IMR-90 (cell line): Measurements from ENCODE around the gene USP36. TPM values are rescaled to one million over a fixed set of nuclear protein-coding genes. Genes with fewer than 3 reads are reported as not detected.

ENCODE experiments used
- ATAC-seq: fragments of 200-7000 bp; cut with Tn5 transposase; 2 replicates; pipeline ENCODE4 v1.9.1; 2020; ENCODE audit warnings: low read depth, mild to moderate bottlenecking, moderate library complexity
- BruUV-seq: library from RNA; stranded (reverse); fragments of 400-500 nt; replicated peaks from 2 replicates; lab custom pipeline; 2021; lab: Mats Ljungman, UMichigan
- CTCF ChIA-PET: fragments of 300-600 bp; formaldehyde crosslinking; extraction: SDS; loops from one replicate; lab custom pipeline; 2021; ENCODE audit warnings: antibody characterized with exemption; lab: Yijun Ruan, JAX
- POLR2A ChIA-PET: fragments of 300-600 bp; sonication (Branson Sonifier 250); formaldehyde crosslinking; loops from one replicate; lab custom pipeline; 2022; ENCODE audit warnings: antibody characterized with exemption; ENCODE audit not compliant: unreplicated experiment; lab: Charles Lee
- DNase-seq: peaks from one replicate; pipeline ENCODE4 v3.0.0; 2013
- H2AFZ ChIP-seq: replicated peaks from 2 replicates; pipeline ENCODE3; 2013; ENCODE audit warnings: low read length, mild to moderate bottlenecking; ENCODE audit not compliant: poor library complexity
- H2AK5ac ChIP-seq: 2 replicates; pipeline ENCODE4 v1.6.1; 2013; ENCODE audit warnings: low read depth, low read length, inconsistent platforms
- H2AK9ac ChIP-seq: replicated peaks from 2 replicates; pipeline ENCODE3; 2013; ENCODE audit warnings: mild to moderate bottlenecking, low read depth, low read length, moderate library complexity; ENCODE audit not compliant: poor library complexity
- H2BK120ac ChIP-seq: 2 replicates; pipeline ENCODE4 v1.6.1; 2013; ENCODE audit warnings: low read depth, low read length, inconsistent platforms
- H2BK15ac ChIP-seq: 3 replicates; pipeline ENCODE4 v1.6.1; 2013; ENCODE audit warnings: low read depth, low read length, inconsistent platforms
- H2BK20ac ChIP-seq: 2 replicates; pipeline ENCODE4 v1.6.1; 2013; ENCODE audit warnings: low read depth, mild to moderate bottlenecking, inconsistent platforms, low read length, moderate library complexity
- H2BK5ac ChIP-seq: 2 replicates; pipeline ENCODE4 v1.6.1; 2013; ENCODE audit warnings: mild to moderate bottlenecking, low read depth, low read length, inconsistent platforms; ENCODE audit not compliant: poor library complexity, severe bottlenecking
- H3K14ac ChIP-seq: replicated peaks from 2 replicates; pipeline ENCODE4 v1.6.1; 2013; ENCODE audit warnings: low read depth, low read length, inconsistent platforms
- H3K18ac ChIP-seq: 2 replicates; pipeline ENCODE4 v1.6.1; 2013; ENCODE audit warnings: low read depth, low read length, control low read depth
- H3K23ac ChIP-seq: 2 replicates; pipeline ENCODE4 v1.6.1; 2013; ENCODE audit warnings: low read depth, low read length, inconsistent platforms
- H3K27ac ChIP-seq: 2 replicates; pipeline ENCODE4 v1.5.1; 2013; ENCODE audit warnings: mild to moderate bottlenecking, control low read depth, low read length; ENCODE audit not compliant: insufficient read depth
- H3K27me3 ChIP-seq: 2 replicates; pipeline ENCODE4 v1.6.1; 2013; ENCODE audit warnings: low read length; ENCODE audit not compliant: control insufficient read depth, insufficient read depth
- H3K36me3 ChIP-seq: 2 replicates; pipeline ENCODE4 v1.6.1; 2013; ENCODE audit warnings: low read length, mixed read lengths; ENCODE audit not compliant: control insufficient read depth, insufficient read depth
- H3K4ac ChIP-seq: 2 replicates; pipeline ENCODE4 v1.6.1; 2013; ENCODE audit warnings: low read depth, low read length, inconsistent platforms
- H3K4me1 ChIP-seq: 2 replicates; pipeline ENCODE4 v1.6.1; 2013; ENCODE audit warnings: low read length, mixed read lengths; ENCODE audit not compliant: control insufficient read depth, insufficient read depth
- H3K4me2 ChIP-seq: 2 replicates; pipeline ENCODE4 v1.6.1; 2013; ENCODE audit warnings: low read depth, mild to moderate bottlenecking, control low read depth, low read length, moderate library complexity
- H3K4me3 ChIP-seq: 2 replicates; pipeline ENCODE4 v1.5.1; 2013; ENCODE audit warnings: low read depth, mild to moderate bottlenecking, control low read depth, low read length, moderate library complexity; ENCODE audit not compliant: insufficient read depth
- H3K56ac ChIP-seq: 2 replicates; pipeline ENCODE4 v1.6.1; 2013; ENCODE audit warnings: low read length, inconsistent platforms; ENCODE audit not compliant: insufficient read depth; ENCODE audit errors: extremely low read depth
- H3K79me1 ChIP-seq, 2 experiments: 2 replicates each; pipeline ENCODE4 v1.6.1; 2013; ENCODE audit warnings: low read length in 2 of 2, inconsistent platforms in 1 of 2, low read depth in 1 of 2
- H3K9ac ChIP-seq: 2 replicates; pipeline ENCODE4 v1.6.1; 2013; ENCODE audit warnings: low read depth, low read length, control low read depth
- H3K9me1 ChIP-seq: 2 replicates; pipeline ENCODE4 v1.6.1; 2013; ENCODE audit warnings: low read length, inconsistent platforms; ENCODE audit not compliant: insufficient read depth
- H3K9me3 ChIP-seq: 2 replicates; pipeline ENCODE4 v1.6.1; 2013; ENCODE audit warnings: low read length; ENCODE audit not compliant: control insufficient read depth, insufficient read depth
- H4K20me1 ChIP-seq: 2 replicates; pipeline ENCODE4 v1.6.1; 2013; ENCODE audit warnings: low read length, inconsistent platforms; ENCODE audit not compliant: insufficient read depth
- H4K5ac ChIP-seq: 2 replicates; pipeline ENCODE4 v1.6.1; 2013; ENCODE audit warnings: mild to moderate bottlenecking, low read depth, low read length, control low read depth
- H4K8ac ChIP-seq, 2 experiments: 2 replicates each; pipeline ENCODE4 v1.6.1; 2013; ENCODE audit warnings: low read depth in 2 of 2, low read length in 2 of 2, control low read depth in 1 of 2, inconsistent platforms in 1 of 2
- H4K91ac ChIP-seq: 2 replicates; pipeline ENCODE4 v1.6.1; 2013; ENCODE audit warnings: low read depth, low read length, inconsistent platforms; ENCODE audit not compliant: insufficient read depth
- CEBPB ChIP-seq: IDR thresholded peaks from 2 replicates; pipeline ENCODE4 v1.6.1; 2012; ENCODE audit warnings: low read depth, low read length, improper control_type of control experiment
- CHD1 ChIP-seq: IDR thresholded peaks from 2 replicates; pipeline ENCODE4 v1.6.1; 2012; ENCODE audit warnings: low read depth, low read length, improper control_type of control experiment
- FOS ChIP-seq: fragments of 150-350 bp; IDR thresholded peaks from 2 replicates; pipeline ENCODE4 v1.6.1; 2016; ENCODE audit warnings: low read depth, low read length
- MAFK ChIP-seq: IDR thresholded peaks from 2 replicates; pipeline ENCODE4 v1.6.1; 2012; ENCODE audit warnings: low read depth, low read length, improper control_type of control experiment
- MAZ ChIP-seq: IDR thresholded peaks from 2 replicates; pipeline ENCODE4 v1.6.1; 2012; ENCODE audit warnings: low read depth, mild to moderate bottlenecking, low read length, improper control_type of control experiment, moderate library complexity, borderline replicate concordance
- MXI1 ChIP-seq: IDR thresholded peaks from 2 replicates; pipeline ENCODE4 v1.6.1; 2012; ENCODE audit warnings: low read depth, mild to moderate bottlenecking, low read length, moderate library complexity, borderline replicate concordance
- NFE2L2 ChIP-seq: fragments of 150-350 bp; IDR thresholded peaks from 2 replicates; pipeline ENCODE4 v1.6.1; 2016; ENCODE audit warnings: low read depth, mild to moderate bottlenecking, low read length
- POLR2A ChIP-seq: IDR thresholded peaks from 2 replicates; pipeline ENCODE4 v1.6.1; 2012; ENCODE audit warnings: mild to moderate bottlenecking, low read depth, low read length
- RAD21 ChIP-seq: IDR thresholded peaks from 2 replicates; pipeline ENCODE4 v1.6.1; 2012; ENCODE audit warnings: low read length, improper control_type of control experiment
- RCOR1 ChIP-seq: IDR thresholded peaks from 2 replicates; pipeline ENCODE4 v1.6.1; 2012; ENCODE audit warnings: mild to moderate bottlenecking, low read length, improper control_type of control experiment; ENCODE audit not compliant: insufficient replicate concordance
- RFX5 ChIP-seq: IDR thresholded peaks from 2 replicates; pipeline ENCODE4 v1.8.0; 2012; ENCODE audit warnings: low read depth, mild to moderate bottlenecking, low read length, moderate library complexity
- SMC3 ChIP-seq: fragments of 150-350 bp; IDR thresholded peaks from 2 replicates; pipeline ENCODE4 v1.6.1; 2016; ENCODE audit warnings: low read depth, mild to moderate bottlenecking, antibody characterized with exemption, low read length, moderate library complexity
- WGBS, 2 experiments: methylation state at CpG; one replicate each; pipeline versions ENCODE4 v1.1.5 to v1.1.7; 2013; ENCODE audit warnings: missing lambda C conversion rate in 2 of 2; ENCODE audit not compliant: insufficient read length in 1 of 2; ENCODE audit errors: extremely low coverage in 2 of 2; 5-methylcytosine and 5-hydroxymethylcytosine counted together
- dilution Hi-C: fragments of 300-500 bp; cut with HindIII; formaldehyde crosslinking; loops from one replicate; pipeline ENCODE4 v1.14.3; 2018; ENCODE audit warnings: low sequenced_read_pairs; ENCODE audit not compliant: unreplicated experiment
- in situ Hi-C: fragments of 300-500 bp; cut with MboI; formaldehyde crosslinking; loops from 3 replicates; pipeline ENCODE4 v1.14.3; 2019; ENCODE audit warnings: low sequenced_read_pairs, inconsistent platforms, mixed read lengths
- intact Hi-C: fragments of 100-400 bp; cut with micrococcal nuclease; formaldehyde crosslinking; loops from 2 replicates; pipeline ENCODE4 v1.10.0; 2022
- polyA plus RNA-seq, 3 experiments: library from polyadenylated mRNA; depleted of rRNA; stranded (reverse); fragments of >200 nt; gene quantifications; 2 replicates each; pipeline ENCODE4 v1.2.3, GENCODE V29; 2012; ENCODE audit warnings: low replicate concordance in 1 of 3
- total RNA-seq: library from RNA; depleted of rRNA; stranded (reverse); fragments of >200 nt; gene quantifications from 2 replicates; pipeline ENCODE4 v1.2.3, GENCODE V29; 2012
- TF ChIP-seq, protein P1 (sequence below): fragments of 150-350 bp; IDR thresholded peaks from 2 replicates; pipeline ENCODE4 v1.6.1; 2016; ENCODE audit warnings: low read depth, mild to moderate bottlenecking, low read length, moderate library complexity, borderline replicate concordance
- TF ChIP-seq, protein P2 (sequence below): fragments of 150-350 bp; IDR thresholded peaks from 2 replicates; pipeline ENCODE4 v1.6.1; 2017; ENCODE audit warnings: mild to moderate bottlenecking, antibody characterized with exemption, low read length, low read depth

The USP36 gene
- total and polyA plus RNA-seq, 2 of the 4 experiments (the other 2 are of a cell fraction) = 30.6 to 38.3 TPM

DNA sequence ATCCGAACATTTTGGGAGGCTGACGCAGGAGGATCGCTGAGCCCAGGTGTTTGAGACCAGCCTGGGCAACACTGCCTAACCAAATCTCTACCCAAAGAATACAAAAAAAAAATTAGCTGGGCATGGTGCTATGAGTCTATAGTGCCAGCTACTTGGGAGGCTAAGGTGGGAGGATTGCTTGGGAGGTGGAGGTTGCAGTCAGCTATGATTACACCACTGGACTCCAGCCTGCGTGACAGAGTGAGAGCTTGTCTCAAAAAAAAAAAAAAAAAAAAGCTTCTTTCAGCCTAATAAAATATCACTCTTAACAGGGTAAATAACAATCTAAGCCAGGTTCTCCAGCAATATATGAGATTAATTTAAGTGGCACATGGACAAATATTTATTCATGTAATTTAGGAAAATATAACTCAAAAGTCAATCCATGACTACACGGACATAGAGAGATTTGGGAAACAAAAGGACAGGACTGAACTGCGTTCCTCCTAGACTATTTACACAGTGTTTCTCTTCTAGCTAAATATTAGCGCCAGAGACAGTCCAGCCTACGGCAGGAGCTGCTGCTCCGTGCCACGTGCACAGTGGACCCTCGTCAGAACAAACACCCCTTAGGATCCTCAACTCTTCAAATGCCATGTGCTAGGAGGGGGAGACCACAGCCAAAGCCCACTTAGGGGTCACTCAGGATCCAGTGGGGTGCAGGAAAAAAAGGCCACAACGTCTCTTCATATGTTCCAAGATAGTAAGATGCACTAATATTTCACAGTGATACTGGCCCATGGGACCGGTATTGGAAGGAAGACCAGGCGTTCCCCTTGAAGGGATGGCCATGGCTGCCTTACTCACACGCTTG, 8.7 kb downstream of the USP36 start:
- DNase-seq (no peak), ATAC-seq (no peak)
- Histone ChIP-seq H3K4me3 (no peak overlapping the region), H3K9ac (no peak overlapping the region), H2AFZ (no peak overlapping the region), H3K18ac (no peak overlapping the region), H3K4me1 (no peaks in the 10 kb centered on the region), H3K4me2 (no peak overlapping the region), H2BK5ac (no peak overlapping the region), H4K5ac (no peak overlapping the region), H3K9me3 (no peaks in the 10 kb centered on the region), H3K79me1 (peaks cover 35 to 69% of the 10 kb centered on the region in 2 experiments), H2BK15ac (no peak overlapping the region), H4K20me1 (peaks cover 36% of the 10 kb centered on the region), H2BK20ac (no peak overlapping the region), H2AK5ac (no peak overlapping the region), H3K14ac (no peak overlapping the region), H2BK120ac (no peak overlapping the region), H3K56ac (no peak overlapping the region), H4K91ac (no peak overlapping the region), H3K9me1 (peaks cover 6% of the 10 kb centered on the region), H3K23ac (no peak overlapping the region), H4K8ac (no peak overlapping the region), H2AK9ac (no peak overlapping the region), H3K4ac (no peak overlapping the region), H3K27me3 (no peaks in the 10 kb centered on the region), H3K27ac (no peak overlapping the region), H3K36me3 (peaks cover 67% of the 10 kb centered on the region)
- dilution Hi-C loops = no loop called here
- ChIA-PET POLR2A (interaction anchor here (0.5 to 0.6 kb wide), 2 partner anchors 9 to 10 kb away, joined by 4 to 5 read pairs; no protein-coding TSS in a partner anchor), CTCF (interaction anchor here (0.6 kb wide), 1 partner anchor 34 kb away, joined by 3 read pairs; no protein-coding TSS in a partner anchor)
- 100% methylated on average over 1 of the region's 15 CpGs; no CpG with 5 or more reads in 1 of the 2 experiments for WGBS, 2 experiments
- in situ Hi-C loops = no loop called here
- intact Hi-C loops = no loop called here
- BruUV-seq = no TSS peak
- TF ChIP-seq SMC3 (no peak), RFX5 (no peak), CEBPB (no peak), MAFK (no peak), POLR2A (no peak), RCOR1 (no peak), NFE2L2 (no peak), MXI1 (no peak), FOS (no peak), MAZ (no peak), RAD21 (no peak), CHD1 (no peak)
- TF ChIP-seq, protein P1, sequence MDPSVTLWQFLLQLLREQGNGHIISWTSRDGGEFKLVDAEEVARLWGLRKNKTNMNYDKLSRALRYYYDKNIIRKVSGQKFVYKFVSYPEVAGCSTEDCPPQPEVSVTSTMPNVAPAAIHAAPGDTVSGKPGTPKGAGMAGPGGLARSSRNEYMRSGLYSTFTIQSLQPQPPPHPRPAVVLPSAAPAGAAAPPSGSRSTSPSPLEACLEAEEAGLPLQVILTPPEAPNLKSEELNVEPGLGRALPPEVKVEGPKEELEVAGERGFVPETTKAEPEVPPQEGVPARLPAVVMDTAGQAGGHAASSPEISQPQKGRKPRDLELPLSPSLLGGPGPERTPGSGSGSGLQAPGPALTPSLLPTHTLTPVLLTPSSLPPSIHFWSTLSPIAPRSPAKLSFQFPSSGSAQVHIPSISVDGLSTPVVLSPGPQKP = no peak
- TF ChIP-seq, protein P2, sequence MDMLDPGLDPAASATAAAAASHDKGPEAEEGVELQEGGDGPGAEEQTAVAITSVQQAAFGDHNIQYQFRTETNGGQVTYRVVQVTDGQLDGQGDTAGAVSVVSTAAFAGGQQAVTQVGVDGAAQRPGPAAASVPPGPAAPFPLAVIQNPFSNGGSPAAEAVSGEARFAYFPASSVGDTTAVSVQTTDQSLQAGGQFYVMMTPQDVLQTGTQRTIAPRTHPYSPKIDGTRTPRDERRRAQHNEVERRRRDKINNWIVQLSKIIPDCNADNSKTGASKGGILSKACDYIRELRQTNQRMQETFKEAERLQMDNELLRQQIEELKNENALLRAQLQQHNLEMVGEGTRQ = no peak
